Stimulated activated CD4-positive, alpha-beta T cell treated with anti-CD3 and anti-CD28 coated beads, TNF-alpha, amount 100 ng/mL, for 4 hours (primary cell): ENCODE data around the gene ATP9B.
"Not testable (repeated sequence)": the region's sequence is repeated elsewhere in the genome, so short reads cannot be mapped to it uniquely, and the experiment has no call there.

Experiments
- DNase-seq, 3 experiments: peaks; one replicate each; pipeline ENCODE4 v3.0.0-alpha.2; 2020; ENCODE audit warnings: low read depth in 3 of 3

The ATP9B gene

GRCh38 chr18:79327915-79328314, 258.7 kb downstream of the ATP9B start:
- DNase-seq, result not testable (repeated sequence)

- DNase-seq, result no peak
Observed at GRCh38 chr18:79328887-79329286, 259.7 kb downstream of the ATP9B start.

- no peak for DNase-seq
Observed at GRCh38 chr18:79329786-79330185, 260.6 kb downstream of the ATP9B start.

- no peak for DNase-seq
Observed at GRCh38 chr18:79332646-79333045, 263.5 kb downstream of the ATP9B start.

GRCh38 chr18:79333046-79333445, 263.9 kb downstream of the ATP9B start:
- DNase-seq, result no peak

GRCh38 chr18:79334496-79335233, 265.5 kb downstream of the ATP9B start:
- no peak for DNase-seq

- no peak for DNase-seq
Observed at GRCh38 chr18:79335833-79336360, 266.7 kb downstream of the ATP9B start.

- no peak for DNase-seq
Observed at GRCh38 chr18:79336556-79337142, 267.5 kb downstream of the ATP9B start.

GRCh38 chr18:79337184-79337583, 268.0 kb downstream of the ATP9B start:
- no peak for DNase-seq

GRCh38 chr18:79337620-79338019, 268.4 kb downstream of the ATP9B start:
- DNase-seq, result no peak

GRCh38 chr18:79339094-79339908, 270.1 kb downstream of the ATP9B start:
- no peak for DNase-seq

GRCh38 chr18:79343567-79344207, 274.5 kb downstream of the ATP9B start:
- no peak for DNase-seq

GRCh38 chr18:79344208-79344581, 275.0 kb downstream of the ATP9B start:
- no peak for DNase-seq

- DNase-seq, result no peak
Observed at GRCh38 chr18:79345366-79345765, 276.2 kb downstream of the ATP9B start.

GRCh38 chr18:79345981-79346380, 276.8 kb downstream of the ATP9B start:
- no peak for DNase-seq

- no peak for DNase-seq
Observed at GRCh38 chr18:79348066-79348465, 278.9 kb downstream of the ATP9B start.

- no peak for DNase-seq
Observed at GRCh38 chr18:79352432-79352831, 283.2 kb downstream of the ATP9B start.

GRCh38 chr18:79353267-79353666, 284.1 kb downstream of the ATP9B start:
- DNase-seq, result no peak

GRCh38 chr18:79354350-79354749, 285.2 kb downstream of the ATP9B start:
- DNase-seq, result no peak

- DNase-seq, result no peak
Observed at GRCh38 chr18:79355433-79356335, 286.5 kb downstream of the ATP9B start.

GRCh38 chr18:79356435-79356834, 287.2 kb downstream of the ATP9B start:
- no peak for DNase-seq
